ACC112 (cell line): Measurements from ENCODE around the gene MOXD1.

Source experiments
- H2AFZ ChIP-seq: fragments of 200-600 bp; sonication (generic); one replicate; pipeline ENCODE4 v1.6.0; 2017; ENCODE audit warnings: antibody characterized with exemption, low read length; ENCODE audit not compliant: unreplicated experiment
- H3K27ac ChIP-seq: fragments of 200-600 bp; sonication (generic); 2 replicates; pipeline ENCODE4 v1.5.1; 2014; ENCODE audit warnings: low read depth, mild to moderate bottlenecking, antibody characterized with exemption, low read length, moderate library complexity
- H3K27me3 ChIP-seq: fragments of 200-600 bp; sonication (generic); 2 replicates; pipeline ENCODE4 v1.6.1; 2014; ENCODE audit warnings: mild to moderate bottlenecking, antibody characterized with exemption, low read length, moderate library complexity, mixed read lengths; ENCODE audit not compliant: insufficient read depth
- H3K36me3 ChIP-seq: fragments of 200-600 bp; sonication (generic); 2 replicates; pipeline ENCODE4 v1.6.1; 2016; ENCODE audit warnings: mild to moderate bottlenecking, antibody characterized with exemption, low read length, moderate library complexity, mixed read lengths; ENCODE audit not compliant: insufficient read depth
- H3K4me1 ChIP-seq: fragments of 200-600 bp; sonication (generic); one replicate; pipeline ENCODE4 v1.6.1; 2016; ENCODE audit warnings: low read length, mixed read lengths; ENCODE audit not compliant: insufficient read depth, unreplicated experiment, control insufficient read depth
- H3K4me3 ChIP-seq: fragments of 200-600 bp; sonication (generic); 2 replicates; pipeline ENCODE4 v1.5.1; 2014; ENCODE audit warnings: mild to moderate bottlenecking, low read depth, low read length
- H3K79me2 ChIP-seq: fragments of 200-600 bp; sonication (generic); one replicate; pipeline ENCODE4 v1.6.0; 2016; ENCODE audit warnings: low read length; ENCODE audit not compliant: control insufficient read depth, unreplicated experiment, insufficient read depth

Gene MOXD1

GRCh38 chr6:132380358-132381029, 20.8 kb downstream of the MOXD1 start:
- no peak overlapping the region for H2AFZ ChIP-seq
- H3K79me2 ChIP-seq = no peaks in the 10 kb centered on the region
- H3K4me3 ChIP-seq = no peak overlapping the region
- no peak overlapping the region for H3K27ac ChIP-seq
- no peaks in the 10 kb centered on the region for H3K4me1 ChIP-seq
- no peaks in the 10 kb centered on the region for H3K36me3 ChIP-seq
- no peaks in the 10 kb centered on the region for H3K27me3 ChIP-seq

GRCh38 chr6:132369526-132369925, 31.7 kb downstream of the MOXD1 start:
- H3K36me3 ChIP-seq = no peaks in the 10 kb centered on the region; the same call in 1 of the 2 replicates
- peak overlapping the region; percentile 74 for H2AFZ ChIP-seq
- H3K79me2 ChIP-seq = no peaks in the 10 kb centered on the region
- H3K4me1 ChIP-seq = peaks cover 16% of the 10 kb centered on the region
- peak overlapping the region; percentile 71 for H3K4me3 ChIP-seq
- H3K27me3 ChIP-seq = no peaks in the 10 kb centered on the region
- H3K27ac ChIP-seq = peak overlapping the region; percentile 9

GRCh38 chr6:132368916-132369481, 32.3 kb downstream of the MOXD1 start:
- H3K27me3 ChIP-seq = no peaks in the 10 kb centered on the region
- H3K79me2 ChIP-seq = no peaks in the 10 kb centered on the region
- H3K27ac ChIP-seq = peak overlapping the region; percentile 3; the same call in 1 of the 2 replicates
- no peaks in the 10 kb centered on the region; the same call in 1 of the 2 replicates for H3K36me3 ChIP-seq
- peak overlapping the region; percentile 71; the same call in 1 of the 2 replicates for H3K4me3 ChIP-seq
- peak overlapping the region; percentile 74 for H2AFZ ChIP-seq
- H3K4me1 ChIP-seq = peaks cover 16% of the 10 kb centered on the region

- no peak overlapping the region for H2AFZ ChIP-seq
- H3K79me2 ChIP-seq = no peaks in the 10 kb centered on the region
- H3K27me3 ChIP-seq = no peaks in the 10 kb centered on the region
- H3K27ac ChIP-seq = no peak overlapping the region
- H3K4me1 ChIP-seq = peaks cover 16% of the 10 kb centered on the region
- H3K4me3 ChIP-seq = no peak overlapping the region
- H3K36me3 ChIP-seq = no peaks in the 10 kb centered on the region
These were observed 35.9 kb downstream of the MOXD1 start for GRCh38 chr6:132365281-132365907.

GRCh38 chr6:132364306-132365074, 36.8 kb downstream of the MOXD1 start:
- H3K4me3 ChIP-seq = no peak overlapping the region

GRCh38 chr6:132362442-132363185, 38.7 kb downstream of the MOXD1 start:
- H3K27ac ChIP-seq = no peak overlapping the region
- H3K36me3 ChIP-seq = no peaks in the 10 kb centered on the region
- H3K4me1 ChIP-seq = peaks cover 5% of the 10 kb centered on the region
- H3K4me3 ChIP-seq = no peak overlapping the region
- no peaks in the 10 kb centered on the region for H3K79me2 ChIP-seq
- H3K27me3 ChIP-seq = no peaks in the 10 kb centered on the region
- peak overlapping the region; percentile 44 for H2AFZ ChIP-seq

More at GRCh38 chr6:132364306-132365074, 36.8 kb downstream of the MOXD1 start:
- Histone ChIP-seq H2AFZ (no peak overlapping the region), H3K27ac (no peak overlapping the region), H3K36me3 (no peaks in the 10 kb centered on the region), H3K4me1 (peaks cover 9% of the 10 kb centered on the region), H3K27me3 (no peaks in the 10 kb centered on the region), H3K79me2 (no peaks in the 10 kb centered on the region)

GRCh38 chr6:132361101-132361500, 40.2 kb downstream of the MOXD1 start:
- no peaks in the 10 kb centered on the region for H3K36me3 ChIP-seq
- H3K4me1 ChIP-seq = peaks cover 17% of the 10 kb centered on the region
- H3K27me3 ChIP-seq = no peaks in the 10 kb centered on the region
- no peaks in the 10 kb centered on the region for H3K79me2 ChIP-seq
- H2AFZ ChIP-seq = no peak overlapping the region
- no peak overlapping the region for H3K4me3 ChIP-seq
- no peak overlapping the region for H3K27ac ChIP-seq

GRCh38 chr6:132359886-132360285, 41.4 kb downstream of the MOXD1 start:
- H3K27me3 ChIP-seq = no peaks in the 10 kb centered on the region
- peaks cover 17% of the 10 kb centered on the region for H3K4me1 ChIP-seq
- peaks cover 5% of the 10 kb centered on the region; the same call in 1 of the 2 replicates for H3K36me3 ChIP-seq
- no peak overlapping the region for H3K27ac ChIP-seq
- no peaks in the 10 kb centered on the region for H3K79me2 ChIP-seq
- no peak overlapping the region for H2AFZ ChIP-seq
- H3K4me3 ChIP-seq = no peak overlapping the region

- Histone ChIP-seq H3K36me3 (peaks cover 9% of the 10 kb centered on the region; the same call in 1 of the 2 replicates), H3K4me3 (no peak overlapping the region), H3K4me1 (peaks cover 17% of the 10 kb centered on the region), H3K79me2 (no peaks in the 10 kb centered on the region), H3K27me3 (no peaks in the 10 kb centered on the region), H3K27ac (peak overlapping the region; percentile 37), H2AFZ (no peak overlapping the region)
These were observed 44.2 kb downstream of the MOXD1 start for GRCh38 chr6:132357120-132357519.
